GM19397 (cell line): ENCODE data around the gene GPR158.

Experiments
- ATAC-seq: cut with Tn5 transposase; IDR thresholded peaks from one replicate; pipeline ENCODE4 v1.9.1; 2021; ENCODE audit warnings: mild to moderate bottlenecking, moderate library complexity; ENCODE audit not compliant: unreplicated experiment

GPR158 gene

DNA sequence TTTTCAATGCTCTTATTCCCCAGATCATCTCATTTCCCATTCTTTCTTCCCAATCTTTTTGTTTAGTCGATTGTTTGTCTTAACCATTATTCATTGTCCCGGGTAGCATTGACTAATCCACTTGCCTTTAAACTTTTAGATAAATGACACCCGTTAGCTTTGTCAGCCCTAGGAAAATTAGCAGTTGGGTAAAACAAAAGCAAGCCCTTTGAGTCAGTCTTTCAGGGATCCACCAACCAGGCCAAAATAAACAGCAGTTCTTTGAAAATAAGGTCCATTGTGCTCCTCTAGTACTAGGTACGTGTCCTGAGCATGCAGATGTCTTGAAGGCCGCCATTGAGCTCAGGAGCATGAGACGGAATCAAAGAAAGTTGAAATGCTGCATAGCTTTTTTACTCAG, 389.6 kb downstream of the GPR158 start:
- ATAC-seq: no peak

DNA sequence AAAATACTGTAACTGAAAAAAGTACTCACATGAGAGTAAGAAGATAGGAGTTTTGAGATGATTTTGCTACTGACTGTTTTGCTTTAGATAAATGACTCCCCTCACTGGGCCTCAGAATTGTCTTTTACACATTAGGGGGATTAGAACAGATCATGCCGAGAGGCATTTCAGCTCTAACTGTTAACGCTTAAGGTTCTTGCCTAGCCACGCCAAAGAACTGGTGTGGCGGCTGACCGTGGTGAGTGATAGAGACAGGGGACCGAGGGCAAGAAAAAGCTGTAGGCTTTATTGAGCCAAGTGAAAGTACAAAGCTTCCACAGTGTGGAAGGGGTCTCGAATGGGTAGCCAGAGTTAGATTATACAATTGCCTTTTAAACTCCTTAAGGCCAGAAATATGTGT, 390.8 kb downstream of the GPR158 start:
- no peak for ATAC-seq

DNA sequence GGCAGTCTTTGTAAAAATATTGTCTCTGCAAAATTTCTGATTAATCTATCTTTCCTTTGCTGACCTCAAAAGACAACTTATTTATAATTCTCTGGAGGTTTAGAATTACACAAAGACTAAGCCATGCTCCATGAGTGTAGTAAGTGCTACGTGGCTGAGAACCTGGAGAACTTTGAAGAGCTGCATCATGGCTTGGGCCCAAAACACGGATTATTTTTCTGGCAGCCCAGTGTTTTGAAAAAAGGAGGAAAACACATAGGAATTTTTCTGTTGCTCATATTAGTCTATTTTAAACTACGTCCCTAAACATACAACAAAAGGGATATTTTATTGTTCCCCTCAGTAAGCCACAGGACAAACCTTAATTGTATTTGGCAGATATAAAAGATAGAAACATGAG, 398.5 kb downstream of the GPR158 start:
- no peak for ATAC-seq

DNA sequence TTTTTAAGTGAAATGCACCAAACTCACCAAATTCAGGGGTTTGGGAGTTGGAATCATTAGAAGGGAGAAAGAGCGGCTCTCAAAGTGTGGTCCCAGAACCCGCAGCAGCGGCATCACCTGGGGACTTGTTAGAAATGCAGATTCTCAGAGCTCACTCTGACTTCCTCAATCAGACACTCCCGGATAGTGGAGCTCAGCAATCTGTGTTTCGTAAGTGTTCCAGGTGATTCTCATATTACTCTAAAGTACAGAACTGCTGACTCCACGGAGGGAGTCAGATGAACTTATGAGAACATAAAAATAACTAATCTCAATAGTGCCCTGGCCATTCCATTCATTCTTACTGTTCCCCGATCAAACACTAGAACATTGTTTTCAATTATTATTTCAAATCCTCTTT, 400.5 kb downstream of the GPR158 start:
- ATAC-seq: no peak

DNA sequence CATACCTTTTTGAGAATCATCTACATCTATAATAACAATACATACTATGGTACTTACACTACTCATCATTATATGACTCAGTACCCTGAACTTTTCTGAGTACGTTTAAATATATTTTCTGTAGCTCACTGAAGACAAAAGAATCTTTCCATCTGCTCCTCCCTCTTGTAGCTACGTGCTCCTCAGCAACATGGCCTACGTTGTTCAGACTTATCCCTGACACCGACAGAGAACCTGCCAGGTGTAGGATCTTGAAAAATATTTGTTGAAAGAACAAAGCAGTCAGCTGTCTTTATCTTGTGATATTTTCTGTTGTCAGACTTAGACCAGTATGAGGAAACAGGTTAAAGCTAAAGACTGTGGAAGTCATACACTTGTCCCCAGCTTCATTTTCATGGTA, 403.3 kb downstream of the GPR158 start:
- no peak for ATAC-seq

DNA sequence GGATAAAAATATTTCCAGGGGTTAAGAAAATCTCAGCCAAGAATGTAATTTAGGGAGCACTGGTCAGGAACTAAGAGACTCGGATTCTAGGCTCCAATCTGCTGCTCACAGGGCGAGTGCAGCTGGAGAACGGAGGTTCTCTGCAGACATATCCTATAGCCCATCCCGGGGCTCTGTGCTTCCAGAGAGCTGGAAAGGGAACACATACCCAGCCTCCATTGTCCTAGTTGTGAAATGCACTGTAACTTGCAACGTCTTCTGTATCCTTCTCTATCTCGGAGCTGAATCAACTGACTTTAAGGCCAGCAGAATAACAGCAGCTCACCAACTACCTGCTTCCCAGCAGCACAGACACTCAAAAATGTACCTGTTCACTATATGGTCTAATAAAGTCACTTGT, 408.2 kb downstream of the GPR158 start:
- ATAC-seq: no peak

DNA sequence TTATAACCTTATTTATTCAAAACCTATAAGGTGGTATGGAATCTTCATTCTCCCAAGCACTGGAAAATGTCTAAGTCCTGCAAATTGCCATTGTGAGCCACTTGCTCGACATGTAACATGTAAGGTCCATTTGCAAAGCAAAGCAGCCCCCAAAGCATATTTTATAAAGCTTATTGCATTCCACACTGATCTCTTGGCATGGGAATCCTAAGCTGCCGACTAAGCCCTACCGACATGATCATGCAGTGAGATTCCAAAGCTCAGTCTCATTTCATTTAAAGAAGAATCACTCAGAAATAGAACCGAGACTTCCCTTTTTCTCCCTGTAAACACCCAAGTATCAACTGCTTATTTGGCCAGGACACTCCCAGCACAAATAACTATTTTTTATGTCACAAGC, 425.9 kb downstream of the GPR158 start:
- ATAC-seq: no peak

DNA sequence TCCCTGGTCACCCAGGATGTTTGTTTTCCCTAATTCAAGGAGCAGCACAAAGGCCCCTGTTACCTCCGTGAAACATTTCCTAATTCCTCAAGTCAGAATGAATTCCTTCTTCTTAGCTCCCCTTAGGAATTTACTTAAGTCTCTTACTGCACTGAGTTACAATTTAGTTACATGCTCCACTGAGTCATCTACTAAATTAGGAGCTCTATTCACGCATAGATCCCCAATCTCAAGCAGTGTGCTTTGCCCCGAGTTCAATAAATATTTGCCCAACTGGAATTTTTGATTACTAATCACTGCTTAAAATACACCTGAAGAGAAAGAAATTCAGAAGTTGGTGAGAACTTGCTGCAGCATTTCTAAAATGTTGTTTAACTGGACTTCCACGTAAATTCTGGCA, 429.8 kb downstream of the GPR158 start:
- ATAC-seq: no peak

DNA sequence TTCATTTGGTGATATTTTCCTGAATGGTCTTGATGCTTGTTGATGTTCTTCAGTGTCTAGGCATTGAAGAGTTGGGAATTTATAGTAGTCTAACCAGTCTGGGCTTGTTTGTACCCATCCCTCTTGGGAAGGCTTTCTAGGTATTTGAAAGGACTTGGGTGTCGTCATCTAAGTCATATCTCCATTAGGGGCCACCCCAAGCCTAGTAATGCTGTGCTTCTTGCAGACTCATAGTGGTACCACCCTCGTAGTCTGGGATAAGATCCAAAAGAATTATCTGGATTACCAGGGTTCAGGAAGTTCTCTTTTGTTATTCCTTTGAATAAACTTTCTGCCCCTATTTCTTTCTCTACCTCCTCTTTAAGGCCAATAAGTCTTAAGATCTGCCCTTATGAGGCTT, 439.9 kb downstream of the GPR158 start:
- no peak for ATAC-seq

DNA sequence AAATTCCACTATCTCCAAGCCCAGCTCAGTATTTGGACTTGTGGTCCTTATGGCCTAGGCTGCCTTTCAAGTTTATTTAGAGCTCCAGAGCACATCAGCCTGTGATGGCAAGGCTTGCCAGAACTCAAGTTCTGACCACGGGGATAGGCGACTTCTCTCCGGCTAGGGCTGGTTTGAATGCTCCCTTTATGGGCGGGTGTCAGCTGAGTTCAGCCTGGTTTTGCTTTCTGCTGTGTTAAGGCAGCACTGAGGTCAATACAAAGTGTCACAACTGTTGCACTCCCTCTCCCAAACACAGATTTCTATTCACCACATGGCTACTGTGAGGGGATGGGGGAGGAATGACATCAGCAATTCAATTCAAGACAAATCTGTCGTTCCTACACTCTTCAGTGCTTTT, 441.1 kb downstream of the GPR158 start:
- ATAC-seq: no peak

DNA sequence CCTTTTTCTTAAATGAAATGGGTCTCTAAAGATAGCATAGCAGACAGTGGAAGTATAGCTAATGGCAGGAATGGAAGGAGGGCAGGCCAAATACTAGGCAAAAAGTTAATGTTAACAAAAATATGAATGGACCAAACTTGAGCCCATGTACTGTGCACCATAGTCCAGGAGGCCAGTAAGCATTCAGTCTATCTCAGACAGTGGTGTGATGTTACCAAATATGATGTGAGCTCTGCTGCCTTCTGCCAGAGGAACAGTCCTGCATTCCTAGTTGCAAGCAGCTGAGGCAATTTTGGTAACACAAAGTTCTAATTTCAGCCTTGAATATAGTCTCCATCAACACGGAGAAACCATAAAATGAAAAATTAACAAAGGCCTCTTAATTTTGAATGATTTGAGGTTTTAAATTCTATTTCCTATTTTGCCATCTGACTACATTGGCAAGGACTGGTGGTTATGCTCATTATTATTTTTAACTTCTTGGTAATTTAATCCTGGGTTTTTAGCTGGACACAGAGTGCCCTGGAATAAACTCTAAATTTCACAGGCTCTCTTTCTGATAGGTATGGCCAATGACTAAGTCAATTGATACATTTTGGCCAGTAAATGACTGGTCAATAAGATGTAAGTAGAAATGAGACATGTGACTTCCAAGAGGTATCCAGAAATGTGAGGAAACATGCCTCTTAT, 442.2 kb downstream of the GPR158 start:
- no peak for ATAC-seq

DNA sequence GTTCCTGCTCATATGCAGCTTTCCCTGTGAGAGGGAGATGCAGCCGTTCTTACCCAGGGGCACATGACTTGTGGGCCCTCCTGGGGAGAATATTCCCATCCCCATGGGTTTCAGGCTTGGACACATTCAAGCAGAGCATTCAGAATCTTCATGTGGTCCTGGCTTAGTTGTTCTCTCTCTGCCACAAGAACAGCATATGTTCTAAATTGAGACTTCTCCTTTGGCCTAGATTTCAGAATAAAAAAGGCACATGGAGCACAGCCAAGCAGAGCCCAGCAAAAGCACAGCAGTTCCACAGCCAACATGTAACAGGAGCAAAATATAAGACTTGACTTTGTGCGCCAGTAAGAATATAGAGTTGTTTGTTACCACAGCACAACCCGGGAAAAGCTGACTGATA, 452.8 kb downstream of the GPR158 start:
- no peak for ATAC-seq

DNA sequence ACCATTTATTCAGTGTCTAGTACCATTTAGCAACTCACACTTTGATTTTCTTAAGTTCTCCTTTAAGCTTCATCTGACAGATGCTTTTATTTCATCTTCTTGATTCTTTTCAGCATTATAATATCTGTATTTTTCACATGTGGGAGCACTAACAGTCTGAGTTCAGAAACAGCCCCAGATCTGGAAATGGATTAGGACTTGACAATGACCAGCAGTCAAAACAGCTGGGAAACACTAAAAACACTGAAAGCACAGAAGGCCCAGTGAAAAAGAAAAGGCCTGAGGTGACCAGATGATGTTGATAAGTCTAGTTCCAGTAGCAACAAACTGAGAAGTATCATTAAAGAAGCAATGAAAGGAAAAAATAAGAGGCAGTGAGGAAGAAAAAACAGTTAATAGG, 454.5 kb downstream of the GPR158 start:
- no peak for ATAC-seq

DNA sequence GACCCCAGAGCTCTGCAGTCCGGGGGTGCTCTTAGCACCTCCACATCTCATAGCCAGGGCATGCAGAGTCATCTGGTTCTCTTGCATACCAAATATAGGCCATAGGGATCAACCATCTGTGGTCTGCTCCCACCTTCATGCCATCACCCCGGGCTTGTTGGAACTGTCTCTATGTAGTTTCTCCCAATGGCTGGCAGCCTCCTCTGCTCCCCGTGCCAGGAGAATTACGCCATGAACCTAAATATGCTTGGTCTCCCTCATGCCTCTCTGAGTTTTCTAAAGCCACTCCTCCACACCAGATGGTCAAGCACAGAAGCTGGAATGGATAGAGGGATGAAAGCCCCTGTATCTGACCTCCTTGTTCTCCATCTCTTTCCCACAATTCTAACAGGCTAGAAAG, 456.7 kb downstream of the GPR158 start:
- no peak for ATAC-seq

DNA sequence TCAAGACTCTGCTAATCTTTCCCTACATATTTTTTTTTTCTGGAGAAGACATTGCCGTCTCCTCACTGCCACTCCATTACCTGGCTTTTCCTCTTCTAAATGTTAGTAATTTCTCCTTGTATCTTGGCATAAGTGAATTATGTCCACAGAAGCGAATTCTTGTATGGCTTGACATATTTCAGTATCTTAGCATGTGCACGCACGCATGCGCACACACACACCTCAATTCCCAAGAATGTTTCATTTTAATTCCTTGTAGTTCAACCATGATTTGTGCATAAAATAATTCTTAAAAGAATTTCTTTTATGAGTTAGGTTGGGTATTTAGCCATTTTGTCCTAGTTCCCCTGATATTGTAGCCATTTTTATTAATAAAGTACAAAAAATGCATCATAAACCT, 458.0 kb downstream of the GPR158 start:
- ATAC-seq: no peak

DNA sequence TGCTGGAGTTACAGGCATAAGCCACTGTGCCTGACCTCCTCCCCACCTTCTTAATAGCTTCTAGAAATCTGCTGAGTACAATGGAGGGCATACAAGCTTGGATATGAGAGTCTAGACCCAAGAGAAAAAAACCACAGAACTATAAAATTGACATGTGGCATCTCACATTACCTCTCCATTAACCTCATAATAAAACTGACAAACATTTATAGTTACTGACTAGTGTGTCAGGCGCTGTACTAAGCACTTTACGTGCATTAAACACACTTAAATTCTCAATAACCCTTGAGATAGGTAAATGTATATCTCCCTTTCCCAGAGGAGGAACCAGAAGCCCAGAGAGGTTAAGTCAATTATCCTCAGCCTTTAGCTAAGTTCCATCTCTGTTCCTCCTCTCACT, 458.7 kb downstream of the GPR158 start:
- ATAC-seq: no peak

DNA sequence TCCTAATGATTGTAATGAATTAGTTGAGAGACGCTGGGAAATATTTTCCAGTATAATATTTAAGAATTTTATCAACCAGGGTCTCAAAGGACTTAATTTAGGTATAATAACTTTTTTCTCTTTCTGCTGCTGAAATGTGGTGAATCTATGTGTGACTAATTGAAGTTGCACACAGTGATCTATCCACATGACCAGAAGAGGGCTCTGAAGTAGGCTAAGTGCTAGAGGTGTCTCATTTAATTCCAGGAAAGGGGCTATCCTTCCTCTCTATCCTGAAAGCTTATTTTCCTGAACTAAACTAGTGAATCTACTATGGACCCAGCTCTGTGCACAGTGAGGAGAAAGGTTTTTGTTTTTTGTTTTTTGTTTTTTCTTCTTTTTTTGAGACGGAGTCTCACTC, 464.8 kb downstream of the GPR158 start:
- no peak for ATAC-seq

DNA sequence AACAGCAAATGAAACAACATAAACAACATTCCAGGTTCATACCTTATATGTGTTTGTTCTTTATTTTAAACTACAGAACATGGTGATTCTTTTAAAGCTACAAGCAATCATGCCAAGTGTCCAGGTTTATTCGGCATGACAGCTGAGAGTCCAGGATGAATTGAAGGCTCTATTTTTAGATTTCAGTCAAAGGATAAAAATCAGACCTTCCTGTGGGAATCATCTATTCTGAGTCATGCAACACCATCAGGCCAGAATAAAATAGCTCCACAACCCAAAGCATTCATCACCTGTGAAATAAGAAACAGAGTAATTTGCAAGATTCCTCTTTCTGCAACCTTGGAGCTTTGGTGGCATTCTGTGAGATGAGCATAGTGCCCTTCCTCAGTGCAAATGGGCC, 466.8 kb downstream of the GPR158 start:
- no peak for ATAC-seq

DNA sequence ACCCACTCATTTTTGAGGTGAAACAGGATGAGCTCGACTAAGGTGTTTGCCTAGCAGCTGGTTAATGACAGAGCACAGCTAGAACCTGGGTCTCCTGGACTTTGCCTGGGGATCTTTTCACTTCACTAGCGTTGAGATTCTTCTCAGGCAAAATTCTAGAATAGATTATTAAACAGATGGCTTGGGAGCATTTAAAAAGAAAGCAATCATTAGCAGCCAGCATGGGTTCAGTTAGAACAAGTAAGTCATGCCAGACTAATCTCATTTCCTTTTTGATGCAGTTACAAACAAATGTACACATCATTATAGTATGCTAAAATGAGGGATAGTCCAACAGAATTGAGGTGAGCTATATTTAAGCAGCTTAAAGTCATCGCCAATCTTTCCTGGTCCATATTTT, 467.9 kb downstream of the GPR158 start:
- no peak for ATAC-seq

DNA sequence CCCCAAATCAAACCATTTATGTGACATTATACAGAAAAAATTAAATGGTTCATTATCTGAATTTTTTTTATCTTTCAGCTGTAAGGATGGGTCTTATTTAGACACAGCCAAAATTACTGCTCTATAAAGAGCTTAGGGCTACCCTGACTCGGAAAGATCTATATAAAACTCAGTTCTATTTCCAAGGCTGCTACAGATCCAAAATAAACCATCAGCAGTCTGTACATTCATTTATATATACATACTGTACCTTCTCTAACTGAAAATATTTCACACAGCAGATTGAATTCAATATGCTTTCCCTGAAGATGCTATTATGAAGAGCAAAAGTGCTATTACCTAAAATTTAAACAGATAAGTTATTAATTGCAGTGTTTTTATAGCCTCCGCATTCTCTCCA, 471.6 kb downstream of the GPR158 start:
- ATAC-seq: no peak

DNA sequence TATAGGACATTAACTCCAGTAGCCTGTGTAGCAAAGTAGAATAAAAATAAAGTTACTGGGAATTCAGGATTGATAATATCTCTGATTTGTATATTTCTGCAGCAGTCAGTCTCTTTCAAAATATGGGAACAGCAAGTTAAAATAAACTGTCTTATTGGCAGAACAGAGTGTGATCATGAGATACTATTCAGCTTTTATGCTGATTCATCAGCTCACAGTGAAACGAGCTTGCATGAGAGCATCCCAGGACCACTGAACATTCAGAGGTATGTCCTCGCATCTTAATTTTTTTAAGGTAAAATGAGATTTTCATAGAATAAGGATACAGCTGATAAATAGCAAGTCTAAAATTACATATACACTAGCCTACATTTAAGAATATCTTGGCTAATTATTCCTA, 476.7 kb downstream of the GPR158 start:
- no peak for ATAC-seq
